A204.1 (cell line): ENCODE data around the gene TOR1AIP2.
"Not testable (repeated sequence)": the region's sequence is repeated elsewhere in the genome, so short reads cannot be mapped to it uniquely, and the experiment has no call there.

Source experiments
- FAIRE-seq: peaks from 2 replicates; lab custom pipeline; 2012; peaks lifted over from hg19 to GRCh38; lab: Jason Lieb, UNC

TOR1AIP2 gene

DNA sequence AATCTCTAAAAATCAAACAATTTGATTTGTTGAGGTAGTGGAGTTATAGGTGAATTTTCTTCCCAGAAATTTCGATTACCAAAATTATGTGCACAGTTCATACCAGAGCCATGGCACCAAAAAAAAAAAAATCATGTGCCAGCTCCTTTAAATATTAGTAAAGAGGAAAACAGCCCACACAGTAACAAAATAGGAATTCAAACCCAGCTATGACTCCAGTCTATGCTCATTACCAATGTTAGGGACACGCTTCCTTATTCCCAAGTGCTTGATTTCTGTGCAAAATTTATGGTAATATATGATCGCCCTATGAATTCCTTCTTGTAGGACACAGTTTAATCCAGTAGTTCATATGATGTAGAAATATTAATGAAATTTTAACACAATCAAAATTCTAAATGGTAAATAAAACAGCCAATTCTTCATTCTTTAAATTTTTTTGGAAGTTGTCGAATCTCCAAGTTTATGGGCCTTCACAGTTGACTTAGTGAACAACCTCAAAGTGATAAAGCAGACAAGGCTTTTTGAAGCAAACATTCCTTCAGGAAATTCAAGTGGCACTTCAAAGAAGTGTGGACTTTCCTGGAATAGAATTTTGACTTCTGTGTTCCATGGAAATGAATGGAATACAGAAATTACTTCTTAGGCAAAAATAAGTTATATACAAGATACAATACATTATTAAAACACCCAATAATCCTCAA lies 1.9 kb downstream of the TOR1AIP2 start:
- no peak for FAIRE-seq

DNA sequence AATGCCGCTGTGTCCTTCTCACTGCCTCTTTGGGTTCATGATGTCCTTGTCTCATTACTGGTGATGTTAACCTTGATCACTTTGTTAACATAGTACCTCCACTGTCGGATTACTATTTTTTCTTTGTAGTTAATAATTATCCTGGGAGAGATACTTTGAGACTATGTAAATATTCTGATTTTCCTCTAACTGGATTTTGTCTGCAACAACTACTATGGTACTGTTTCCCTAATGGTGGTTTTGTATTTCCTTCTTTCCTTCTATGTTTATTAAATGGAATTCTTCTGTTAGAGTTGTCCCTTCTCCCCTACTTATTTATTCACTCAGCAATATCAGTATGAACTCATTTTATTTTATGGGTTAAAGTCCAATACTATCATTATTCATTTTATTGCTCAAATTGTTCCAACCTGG lies 4.2 kb downstream of the TOR1AIP2 start:
- no peak for FAIRE-seq

GRCh38 chr1:179872558-179872957 lies 5.0 kb downstream of the TOR1AIP2 start:
- no peak for FAIRE-seq

- no peak for FAIRE-seq
These were observed 5.7 kb downstream of the TOR1AIP2 start for GRCh38 chr1:179871940-179872339.

- no peak for FAIRE-seq
These were observed 6.7 kb downstream of the TOR1AIP2 start for GRCh38 chr1:179870870-179871269.

DNA sequence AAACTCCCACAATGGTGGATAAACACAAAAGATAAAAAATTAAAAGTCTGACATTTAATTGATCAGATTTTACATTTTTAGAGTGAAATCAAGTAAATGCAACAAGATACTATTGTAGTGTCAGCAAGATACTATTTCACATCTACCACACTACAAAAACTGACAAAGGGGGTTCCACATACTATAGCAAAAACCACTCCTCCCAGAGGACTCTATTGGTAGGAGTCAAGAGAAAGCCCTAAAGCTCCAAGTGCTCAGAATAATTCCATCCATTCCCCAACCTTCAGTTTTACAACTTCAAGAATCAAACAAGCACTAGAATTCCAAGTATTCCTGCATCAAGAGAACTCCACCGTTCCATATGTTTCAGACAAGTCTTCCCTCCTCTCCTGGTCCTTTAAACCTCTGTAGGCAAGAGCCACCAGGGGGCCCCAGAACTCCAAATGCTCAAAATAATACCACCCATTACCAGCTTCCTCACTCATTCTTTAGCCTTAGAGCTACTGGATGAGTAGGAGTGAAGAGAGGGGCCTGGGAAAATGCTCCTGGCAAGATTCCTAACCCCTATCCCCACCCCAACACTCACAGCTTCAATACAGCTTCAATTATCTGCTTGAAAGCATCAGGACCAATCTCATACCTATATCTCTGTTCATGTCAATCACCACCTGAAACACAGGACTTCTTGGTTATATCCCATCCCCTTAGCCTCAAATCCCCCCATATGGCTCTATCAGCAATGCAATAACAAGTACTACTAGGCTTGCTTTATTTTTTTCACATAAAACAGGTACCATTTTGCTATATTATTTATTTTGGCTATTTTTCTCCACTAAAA lies 9.9 kb downstream of the TOR1AIP2 start:
- FAIRE-seq = no peak

DNA sequence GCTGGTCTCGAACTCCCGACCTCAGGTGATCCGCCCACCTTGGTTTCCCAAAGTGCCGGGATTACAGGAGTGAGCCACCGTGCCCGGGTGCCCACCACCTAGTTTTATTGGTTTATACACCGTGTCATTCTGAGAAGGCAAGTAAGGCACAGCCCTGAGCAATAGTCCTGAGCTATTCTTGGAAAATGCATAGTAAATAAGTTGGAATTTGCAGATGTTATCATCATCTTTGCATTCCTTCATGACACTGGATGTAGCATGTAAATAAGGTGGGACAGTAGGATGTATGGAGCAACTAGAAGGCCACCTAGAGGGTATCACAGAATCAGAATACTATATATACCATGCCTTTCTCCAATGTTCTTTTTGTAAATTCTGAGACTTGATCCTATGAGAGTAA lies 11.0 kb downstream of the TOR1AIP2 start:
- FAIRE-seq = no peak

- FAIRE-seq = no peak
These were observed 12.2 kb downstream of the TOR1AIP2 start for GRCh38 chr1:179865377-179865776.

- no peak for FAIRE-seq
These were observed 17.0 kb downstream of the TOR1AIP2 start for GRCh38 chr1:179860652-179861051.

DNA sequence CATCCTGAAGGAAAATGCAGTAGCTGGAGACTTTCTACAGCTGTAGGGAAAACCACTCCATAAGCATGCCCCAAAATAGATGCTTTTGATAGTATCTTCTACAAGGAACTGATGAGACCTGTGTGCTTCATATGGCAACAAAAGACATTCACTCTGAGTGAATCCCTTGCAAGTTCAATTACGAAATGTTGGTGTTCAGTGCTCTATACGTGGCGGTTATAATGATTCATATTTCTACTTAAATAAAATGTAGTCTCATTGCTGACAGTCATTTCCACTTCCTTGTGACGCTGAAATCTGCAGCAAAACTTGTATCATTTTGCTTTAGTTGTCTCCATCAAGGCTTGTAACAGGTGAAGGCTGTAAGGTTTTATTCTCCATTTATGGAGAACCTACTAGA lies 20.6 kb downstream of the TOR1AIP2 start:
- FAIRE-seq = no peak

GRCh38 chr1:179856296-179856695 lies 21.3 kb downstream of the TOR1AIP2 start:
- no peak for FAIRE-seq

DNA sequence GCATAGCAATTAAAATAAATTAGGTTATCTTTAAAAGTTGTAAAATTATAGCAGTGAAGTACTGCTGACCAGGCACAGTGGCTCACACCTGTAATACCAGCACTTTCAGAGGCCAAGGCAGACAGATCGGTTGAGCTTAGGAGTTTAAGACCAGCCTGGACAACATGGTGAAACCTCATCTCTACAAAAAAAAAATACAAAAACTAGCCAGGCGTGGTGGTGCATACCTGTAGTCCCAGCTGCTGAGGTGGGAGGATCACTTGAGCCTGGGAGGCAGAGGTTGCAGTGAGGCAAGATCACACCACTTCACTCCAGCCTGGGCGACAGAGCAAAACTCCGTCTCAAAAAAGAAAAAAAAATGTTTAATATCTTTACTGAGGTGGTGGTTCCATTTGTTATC lies 21.8 kb downstream of the TOR1AIP2 start:
- FAIRE-seq = not testable (repeated sequence)

DNA sequence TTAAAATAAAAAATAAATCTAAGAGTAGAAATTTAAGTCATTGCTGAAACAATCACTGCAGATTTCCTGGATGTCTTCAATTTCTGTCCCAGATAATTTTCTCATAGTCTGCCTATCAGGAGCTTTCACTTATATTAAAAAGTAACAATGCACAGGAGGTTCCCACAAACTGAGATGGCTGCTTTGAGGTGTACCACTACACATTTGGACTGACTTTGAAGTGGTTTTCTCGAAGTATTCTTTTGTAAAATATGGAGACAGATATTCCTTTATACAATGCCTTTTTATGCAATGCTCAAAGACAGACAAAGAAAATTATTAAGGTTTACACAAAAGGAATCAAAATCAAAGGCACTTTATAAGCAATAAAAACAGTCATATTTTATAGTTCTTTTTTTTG lies 24.5 kb downstream of the TOR1AIP2 start:
- FAIRE-seq = no peak

DNA sequence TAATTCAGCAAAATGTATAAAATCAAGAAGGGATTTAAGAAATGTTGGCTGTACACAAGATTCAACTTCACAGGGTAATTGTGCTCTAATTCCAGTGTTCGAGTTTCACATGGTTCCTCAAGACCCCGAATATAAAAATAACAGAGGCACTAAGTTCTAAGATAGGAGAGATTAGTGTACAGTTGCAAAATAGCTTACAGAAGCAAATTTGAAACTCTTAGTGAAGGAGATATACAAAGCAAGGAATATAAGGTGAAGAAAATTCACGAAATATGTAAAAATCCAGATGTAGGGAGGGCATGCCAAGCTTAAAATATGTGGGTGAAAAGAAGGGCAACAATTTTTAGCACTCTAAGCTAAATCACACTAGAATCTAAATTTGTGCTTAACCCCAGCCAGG lies 29.4 kb downstream of the TOR1AIP2 start:
- FAIRE-seq = no peak

DNA sequence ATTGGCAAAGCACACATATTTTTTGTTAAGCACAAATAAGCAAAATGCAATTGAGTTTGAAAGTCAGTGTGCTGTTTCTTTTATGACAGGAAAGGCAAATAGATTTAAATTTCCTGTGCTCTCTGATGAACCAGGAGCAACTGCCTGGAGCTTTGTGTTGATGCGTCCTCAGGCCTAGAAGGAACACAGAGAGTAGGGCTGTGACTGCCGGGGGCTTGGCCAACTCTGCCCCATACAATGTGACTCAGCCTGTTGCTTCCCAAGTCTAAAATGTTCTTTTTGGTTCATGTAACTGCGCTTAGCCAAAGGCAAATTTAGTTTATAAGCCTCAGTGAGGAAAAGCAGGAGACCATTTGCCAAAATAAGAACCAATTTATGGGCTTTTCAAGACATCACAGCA lies 37.5 kb downstream of the TOR1AIP2 start:
- no peak for FAIRE-seq

- FAIRE-seq = not testable (repeated sequence)
These were observed 40.7 kb downstream of the TOR1AIP2 start for GRCh38 chr1:179836686-179837445.

GRCh38 chr1:179831852-179832699 lies 45.5 kb downstream of the TOR1AIP2 start:
- no peak for FAIRE-seq

DNA sequence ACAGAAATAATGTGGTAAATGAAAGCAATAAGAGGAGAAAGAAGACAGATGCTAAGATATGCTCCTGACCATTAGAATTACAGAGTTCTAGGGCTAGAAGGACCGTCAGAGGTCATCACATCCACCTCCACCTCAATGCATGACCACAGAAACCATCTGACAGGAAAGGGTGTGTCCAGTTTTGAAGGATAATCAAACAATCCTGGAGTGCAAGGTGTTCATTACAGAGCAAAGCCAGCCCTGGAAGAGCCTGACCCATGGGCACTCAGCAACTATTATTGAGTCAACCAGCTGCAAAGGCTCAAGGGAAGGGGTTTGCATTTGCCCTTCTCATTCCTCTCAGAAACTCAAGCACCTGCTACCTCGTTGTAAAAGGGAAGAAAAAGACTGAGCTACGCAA lies 46.4 kb downstream of the TOR1AIP2 start:
- FAIRE-seq = no peak

GRCh38 chr1:179828554-179829110 lies 49.0 kb downstream of the TOR1AIP2 start:
- FAIRE-seq = no peak

DNA sequence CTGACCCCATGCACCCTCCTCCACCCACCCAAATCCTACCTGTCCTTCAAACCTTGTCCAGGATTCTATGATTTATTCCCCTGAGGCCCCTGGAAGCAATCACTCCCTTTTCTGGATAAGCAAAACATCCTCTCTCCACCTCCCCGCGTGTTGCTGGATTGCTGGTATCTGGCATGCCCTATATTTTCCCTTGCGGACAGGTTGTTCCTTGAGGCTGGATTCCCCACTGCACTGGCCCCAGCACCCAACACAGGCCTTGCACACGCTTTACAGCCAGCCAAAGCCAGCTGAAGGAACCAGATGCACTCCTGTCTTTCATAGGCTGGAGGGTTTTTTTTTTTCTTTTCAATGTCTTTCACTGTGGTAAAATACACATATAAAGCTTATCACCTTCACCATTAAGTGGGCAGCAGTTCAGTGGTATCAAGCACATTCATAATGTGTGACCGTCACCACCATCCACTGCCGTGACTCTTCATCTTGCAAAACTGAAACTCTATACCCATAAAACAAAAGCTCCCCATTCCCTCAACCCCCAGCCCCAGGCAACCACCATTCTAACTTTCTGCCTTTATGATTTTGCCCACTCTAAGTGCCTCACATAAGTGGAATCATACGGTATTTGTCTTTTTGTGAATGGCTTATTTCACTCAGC lies 50.9 kb downstream of the TOR1AIP2 start:
- no peak for FAIRE-seq

DNA sequence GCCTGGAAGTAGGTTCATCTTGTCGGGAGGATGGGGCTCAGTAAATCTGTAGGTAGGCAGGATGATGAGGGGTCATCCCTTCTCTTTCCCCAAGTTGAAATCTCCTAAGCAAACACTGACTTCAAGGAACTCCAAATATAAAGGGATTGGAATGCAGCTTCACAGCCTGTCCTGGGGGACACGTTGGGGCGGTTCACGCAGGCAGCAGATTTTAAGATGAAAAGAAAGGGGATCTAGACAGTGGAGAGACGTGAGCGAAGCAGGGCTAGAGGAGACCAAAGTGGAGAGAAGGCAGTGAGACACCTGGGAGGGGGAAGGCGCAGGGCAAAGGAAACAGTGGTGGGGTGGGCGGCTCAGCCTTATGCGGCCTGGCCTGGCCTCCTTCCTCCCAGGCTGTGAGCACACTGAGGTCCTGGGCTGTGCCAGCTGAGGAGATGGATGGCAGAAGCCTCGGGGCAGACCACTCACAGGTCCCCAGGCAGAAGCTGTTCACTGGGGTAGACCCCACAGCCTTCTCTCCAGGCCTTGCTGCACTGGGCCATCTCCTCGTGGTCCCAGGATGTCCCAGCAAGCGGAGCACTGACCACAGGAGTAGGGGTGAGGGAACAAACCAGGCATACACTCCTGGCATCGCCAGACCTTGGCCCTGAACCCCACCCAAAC lies 51.7 kb downstream of the TOR1AIP2 start:
- no peak for FAIRE-seq
